Measurements from ENCODE around the gene PPM1M.

The PPM1M gene

GRCh38 chr3:52293491-52294319 lies 48.1 kb downstream of the PPM1M start:
- H3K4me3 Mint-ChIP-seq: no peak overlapping the region
- peaks cover 14% of the 10 kb centered on the region for H3K36me3 Mint-ChIP-seq (ENCODE audit: insufficient read depth)
- H3K27me3 Mint-ChIP-seq: no peaks in the 10 kb centered on the region
- H3K9me3 Mint-ChIP-seq: no peaks in the 10 kb centered on the region
- H3K27ac Mint-ChIP-seq (ENCODE audit: low read depth): no peak overlapping the region
- H3K4me1 Mint-ChIP-seq: peaks cover 28% of the 10 kb centered on the region
- ATAC-seq (replicated peaks; ENCODE audit: extremely low read depth, poor library complexity, severe bottlenecking) (no peak), DNase-seq (ENCODE audit: low spot score in 2 of 2) (no peak)

GRCh38 chr3:52294320-52295150 lies 49.0 kb downstream of the PPM1M start:
- Mint-ChIP-seq H3K36me3 (ENCODE audit: insufficient read depth) (peaks cover 14% of the 10 kb centered on the region), H3K27ac (ENCODE audit: low read depth) (no peak overlapping the region), H3K4me3 (no peak overlapping the region), H3K9me3 (no peaks in the 10 kb centered on the region), H3K27me3 (no peaks in the 10 kb centered on the region), H3K4me1 (peaks cover 26% of the 10 kb centered on the region)
- ATAC-seq (replicated peaks; ENCODE audit: extremely low read depth, poor library complexity, severe bottlenecking) (no peak), DNase-seq (ENCODE audit: low spot score in 2 of 2) (no peak)

- Mint-ChIP-seq H3K27me3 (no peaks in the 10 kb centered on the region), H3K4me1 (peaks cover 31% of the 10 kb centered on the region), H3K4me3 (no peak overlapping the region), H3K9me3 (no peaks in the 10 kb centered on the region), H3K27ac (ENCODE audit: low read depth) (no peak overlapping the region), H3K36me3 (ENCODE audit: insufficient read depth) (peaks cover 11% of the 10 kb centered on the region)
- ATAC-seq (replicated peaks; ENCODE audit: extremely low read depth, poor library complexity, severe bottlenecking) (no peak), DNase-seq (ENCODE audit: low spot score in 2 of 2) (no peak)
Measured at GRCh38 chr3:52295671-52296208, 50.2 kb downstream of the PPM1M start.

DNA sequence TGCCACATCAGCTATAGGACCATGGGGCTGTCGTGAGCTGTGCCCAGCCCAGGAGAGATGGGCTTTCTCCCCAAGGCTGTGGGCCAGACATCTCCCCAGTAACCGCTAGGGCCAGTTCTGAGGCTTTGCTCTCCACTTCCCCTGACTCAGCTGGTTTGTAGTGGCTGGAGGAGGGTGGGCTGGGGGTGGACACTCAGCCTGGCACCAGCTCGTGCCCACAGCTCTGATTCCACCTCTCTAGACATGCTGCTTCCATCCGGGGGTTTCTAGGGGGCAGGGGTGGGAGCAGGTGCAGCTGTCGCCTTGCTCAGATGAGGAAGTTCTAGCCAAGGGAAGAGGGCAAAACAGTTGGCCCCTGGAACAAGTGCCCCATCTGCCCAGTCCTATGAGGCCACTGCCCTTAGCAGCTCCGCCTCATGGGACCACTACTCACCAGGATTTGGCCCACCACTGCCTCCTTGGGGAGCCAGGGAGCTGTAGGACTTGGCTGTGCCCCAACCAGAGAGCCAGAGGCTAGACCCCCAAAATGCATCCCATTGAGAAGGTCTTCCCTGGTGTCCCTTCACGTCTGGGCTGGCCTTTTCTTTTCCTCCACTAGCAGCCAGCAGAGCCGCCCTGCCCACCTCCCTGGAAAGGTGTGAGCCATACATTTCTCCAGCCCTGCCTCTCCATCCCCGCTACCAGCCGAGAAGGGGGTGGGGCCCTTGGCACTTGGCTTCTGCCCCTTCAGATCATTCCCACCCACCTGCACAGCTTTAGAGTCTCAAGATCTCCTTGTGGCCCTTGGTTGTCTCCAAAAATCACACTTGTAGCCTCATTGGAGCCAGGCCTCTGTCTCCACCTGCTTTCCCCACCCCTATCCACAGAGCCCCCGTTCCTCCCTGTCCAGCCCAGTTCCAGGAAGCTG lies 51.9 kb downstream of the PPM1M start:
- H3K36me3 Mint-ChIP-seq (ENCODE audit: insufficient read depth): peaks cover 10% of the 10 kb centered on the region
- H3K9me3 Mint-ChIP-seq: no peaks in the 10 kb centered on the region
- DNase-seq (ENCODE audit: low spot score in 2 of 2): no peak
- no peak overlapping the region for H3K27ac Mint-ChIP-seq (ENCODE audit: low read depth)
- no peak overlapping the region for H3K4me3 Mint-ChIP-seq
- H3K27me3 Mint-ChIP-seq: no peaks in the 10 kb centered on the region
- peaks cover 21% of the 10 kb centered on the region for H3K4me1 Mint-ChIP-seq
- no peak for ATAC-seq (replicated peaks; ENCODE audit: extremely low read depth, poor library complexity, severe bottlenecking)

DNA sequence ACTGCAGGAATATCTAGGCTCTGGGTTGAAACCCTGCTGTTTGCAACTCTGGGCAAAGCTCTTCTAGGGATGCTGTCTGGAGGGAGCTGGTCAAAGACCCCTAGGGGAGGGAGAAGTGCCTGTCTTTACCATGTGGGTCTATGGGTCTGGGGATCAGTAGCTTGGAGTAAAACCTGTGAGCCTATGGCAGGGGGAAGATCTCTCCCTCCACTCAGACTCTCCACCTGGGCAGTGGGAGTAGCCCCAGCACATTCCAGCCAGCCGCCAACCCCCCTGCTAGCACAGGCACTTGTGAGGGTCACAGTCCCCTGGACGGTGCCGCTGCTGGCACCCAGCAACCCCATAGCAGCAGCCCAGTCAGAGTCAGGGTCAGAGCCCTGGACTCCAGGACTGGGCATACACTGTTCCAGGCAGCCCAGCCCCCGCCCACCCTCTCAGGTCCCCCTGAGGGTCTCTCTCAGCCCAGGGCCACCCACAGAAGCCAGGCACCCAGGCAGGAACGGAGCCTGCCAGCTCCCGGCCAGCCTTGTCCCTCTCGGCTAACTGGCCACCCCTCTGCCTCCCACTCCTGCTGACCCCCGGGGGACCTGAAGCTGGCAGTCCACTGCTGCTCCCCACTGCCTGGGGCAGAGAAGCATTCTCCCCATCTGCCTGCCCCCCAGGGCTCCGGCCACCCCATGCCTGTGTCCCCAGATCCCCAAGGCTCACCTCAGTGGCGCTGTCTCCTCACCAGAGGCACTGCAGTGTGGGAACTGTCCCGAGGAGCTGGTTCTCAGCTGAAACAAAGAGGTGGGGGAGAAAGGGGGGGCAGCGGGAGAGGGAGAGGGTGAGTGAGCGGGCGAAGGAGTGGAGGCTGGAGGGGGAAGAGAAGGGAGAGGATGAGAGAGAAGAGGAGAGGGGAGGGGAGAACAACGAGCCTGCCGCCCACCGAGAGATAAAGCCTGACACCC lies 52.9 kb downstream of the PPM1M start:
- no peaks in the 10 kb centered on the region for H3K27me3 Mint-ChIP-seq
- no peak overlapping the region for H3K4me3 Mint-ChIP-seq
- H3K36me3 Mint-ChIP-seq (ENCODE audit: insufficient read depth): peaks cover 8% of the 10 kb centered on the region
- H3K9me3 Mint-ChIP-seq: no peaks in the 10 kb centered on the region
- peaks cover 26% of the 10 kb centered on the region for H3K4me1 Mint-ChIP-seq
- ATAC-seq (replicated peaks; ENCODE audit: extremely low read depth, poor library complexity, severe bottlenecking) (no peak), DNase-seq (ENCODE audit: low spot score in 2 of 2) (no peak)
- no peak overlapping the region for H3K27ac Mint-ChIP-seq (ENCODE audit: low read depth)

GRCh38 chr3:52299247-52299878 lies 53.8 kb downstream of the PPM1M start:
- Mint-ChIP-seq H3K4me3 (no peak overlapping the region), H3K27ac (ENCODE audit: low read depth) (peak overlapping the region; percentile 76), H3K36me3 (ENCODE audit: insufficient read depth) (peaks cover 9% of the 10 kb centered on the region), H3K4me1 (peaks cover 26% of the 10 kb centered on the region), H3K27me3 (no peaks in the 10 kb centered on the region), H3K9me3 (no peaks in the 10 kb centered on the region)
- ATAC-seq (replicated peaks; ENCODE audit: extremely low read depth, poor library complexity, severe bottlenecking) (no peak), DNase-seq (ENCODE audit: low spot score in 2 of 2) (no peak)
